GM12891 (cell line): ENCODE data around the gene CD33.

Source experiments
- POLR2A ChIP-seq: IDR thresholded peaks from 2 replicates; pipeline ENCODE4 v1.6.1; 2011; ENCODE audit warnings: low read depth, low read length, control low read depth
- TAF1 ChIP-seq: IDR thresholded peaks from 2 replicates; pipeline ENCODE4 v1.6.1; 2011; ENCODE audit warnings: low read depth, low read length, control low read depth

- TF ChIP-seq TAF1: no peak
- no peak for TF ChIP-seq POLR2A
Observed at GRCh38 chr19:51186323-51186722, 38.6 kb upstream of the CD33 start.
